Activated T-helper 1 cell treated with Interleukin-2 at 50 U/mL for 16 hours (primary cell): ENCODE results near the gene OR10A4.
"Not testable (repeated sequence)": the region's sequence is repeated elsewhere in the genome, so short reads cannot be mapped to it uniquely, and the experiment has no call there.

Source experiments
- DNase-seq: peaks from one replicate; pipeline ENCODE4 v3.0.0-alpha.2; 2020; ENCODE audit warnings: low read depth

OR10A4 gene

DNA sequence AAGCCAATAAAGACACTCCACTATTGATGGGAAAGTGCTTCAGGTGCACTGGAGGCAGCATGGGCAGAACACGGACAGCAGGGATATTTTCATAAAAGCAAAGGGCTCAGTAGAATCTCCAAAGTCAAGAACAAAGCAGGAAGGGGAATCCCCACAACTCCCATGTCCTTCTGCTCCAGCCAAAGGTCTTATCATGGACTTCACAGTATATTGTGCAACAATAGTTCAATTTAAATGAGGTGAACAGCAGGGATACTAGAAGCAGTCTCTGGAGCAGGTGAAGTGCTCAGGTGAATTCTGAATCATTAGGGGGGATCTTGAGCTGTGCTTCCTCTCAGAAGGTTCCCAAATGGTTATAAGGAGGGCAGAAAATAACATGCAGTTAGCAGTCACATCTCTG lies 22.5 kb downstream of the OR10A4 start:
- no peak for DNase-seq

DNA sequence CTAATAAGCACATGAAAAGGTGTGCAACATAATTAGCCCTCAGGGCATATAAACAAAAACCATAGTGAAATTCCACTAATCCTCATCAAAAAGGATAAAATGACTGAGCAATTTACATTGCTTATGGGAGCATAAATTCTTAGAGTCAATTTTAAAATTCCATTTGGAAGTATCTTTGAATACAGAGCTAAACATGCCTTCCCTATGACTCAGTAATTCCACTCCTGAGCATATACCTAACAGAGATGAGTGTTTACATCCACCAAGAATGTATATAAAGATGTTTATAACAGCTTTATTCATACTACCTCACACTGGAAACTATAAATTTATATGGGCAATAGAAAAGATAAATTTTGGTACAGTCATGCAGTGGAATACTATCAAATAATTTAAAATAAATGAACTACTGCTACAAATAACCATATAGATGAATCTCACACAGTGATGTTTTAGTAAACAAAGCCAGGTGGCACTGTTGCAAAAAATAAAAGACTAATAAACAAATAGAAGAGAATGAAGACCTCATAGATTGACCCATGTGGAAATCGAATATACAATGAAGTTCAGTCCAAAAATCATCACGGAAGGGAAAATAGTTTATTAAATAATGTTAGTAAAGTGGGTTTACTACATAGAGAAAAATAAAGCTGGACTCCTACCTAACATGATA lies 24.0 kb downstream of the OR10A4 start:
- DNase-seq, result no peak

DNA sequence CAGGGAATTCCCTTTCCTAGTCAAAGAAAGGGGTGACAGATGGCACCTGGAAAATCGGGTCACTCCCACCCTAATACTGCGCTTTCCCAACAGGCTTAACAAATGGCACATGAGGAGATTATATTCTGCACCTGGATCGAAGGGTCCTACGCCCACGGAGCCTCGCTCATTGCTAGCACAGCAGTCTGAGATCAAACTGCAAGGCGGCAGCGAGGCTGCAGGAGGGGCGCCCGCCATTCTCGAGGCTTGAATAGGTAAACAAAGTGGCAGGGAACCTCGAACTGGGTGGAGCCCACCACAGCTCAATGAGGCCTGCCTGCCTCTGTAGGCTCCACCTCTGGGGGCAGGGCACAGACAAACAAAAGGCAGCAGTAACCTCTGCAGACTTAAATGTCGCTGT lies 28.4 kb downstream of the OR10A4 start:
- DNase-seq, result not testable (repeated sequence)

- no peak for DNase-seq
These were observed 35.0 kb downstream of the OR10A4 start for GRCh38 chr11:6911378-6911777.

GRCh38 chr11:6911948-6912347 lies 35.5 kb downstream of the OR10A4 start:
- DNase-seq, result no peak

- DNase-seq, result no peak
These were observed 43.3 kb downstream of the OR10A4 start for GRCh38 chr11:6919698-6920097.

DNA sequence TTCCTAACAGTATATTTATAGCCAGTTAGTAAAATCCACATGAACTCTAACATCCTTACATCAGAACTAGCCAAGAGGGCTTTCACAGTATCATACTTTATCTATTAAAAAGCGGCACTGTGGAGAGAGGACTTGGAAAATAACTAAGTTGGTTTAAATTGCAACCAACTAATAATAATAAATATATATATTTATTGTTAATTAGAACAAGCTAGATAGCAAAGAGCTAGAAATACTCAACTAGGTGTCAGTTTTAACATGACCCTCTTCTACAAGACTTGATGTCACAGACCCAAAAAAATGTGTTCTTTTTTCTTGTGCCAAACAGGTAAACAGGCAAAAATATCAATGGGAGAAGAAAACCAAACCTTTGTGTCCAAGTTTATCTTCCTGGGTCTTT lies 44.3 kb downstream of the OR10A4 start, which contains the start of gene OR2D3:
TSS of gene OR2D3 (plus strand) at position 301 of the 400 bp plus-strand sequence. CDS start at position 301, 0 bp downstream.
- no peak for DNase-seq

DNA sequence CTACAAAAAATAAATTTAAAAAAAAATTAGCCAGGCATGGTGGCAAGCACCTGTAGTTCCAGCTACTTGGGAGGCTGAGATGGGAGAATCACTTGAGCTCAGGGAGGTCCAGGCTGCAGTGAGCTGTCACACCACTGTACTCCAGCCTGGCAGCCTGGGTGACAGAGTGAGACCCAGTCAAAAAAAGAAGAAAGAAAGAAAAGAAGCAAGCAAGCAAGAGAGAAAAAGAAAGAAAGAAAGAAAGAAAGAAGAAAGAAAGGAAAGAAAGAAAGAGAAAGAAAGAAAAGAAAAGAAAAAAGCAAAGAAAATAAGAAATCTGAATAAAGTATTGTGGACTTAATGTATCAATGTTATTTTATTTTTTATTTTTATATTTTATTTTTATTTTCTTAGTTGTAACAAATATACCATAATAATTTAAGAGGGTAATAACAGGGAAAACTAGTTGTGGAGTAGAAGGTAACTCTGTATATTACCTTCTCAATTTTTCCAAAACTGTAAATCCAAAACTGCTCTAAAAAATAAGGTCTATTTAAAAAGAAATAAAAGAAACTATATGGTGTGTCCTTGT lies 48.7 kb downstream of the OR10A4 start:
- DNase-seq, result no peak

DNA sequence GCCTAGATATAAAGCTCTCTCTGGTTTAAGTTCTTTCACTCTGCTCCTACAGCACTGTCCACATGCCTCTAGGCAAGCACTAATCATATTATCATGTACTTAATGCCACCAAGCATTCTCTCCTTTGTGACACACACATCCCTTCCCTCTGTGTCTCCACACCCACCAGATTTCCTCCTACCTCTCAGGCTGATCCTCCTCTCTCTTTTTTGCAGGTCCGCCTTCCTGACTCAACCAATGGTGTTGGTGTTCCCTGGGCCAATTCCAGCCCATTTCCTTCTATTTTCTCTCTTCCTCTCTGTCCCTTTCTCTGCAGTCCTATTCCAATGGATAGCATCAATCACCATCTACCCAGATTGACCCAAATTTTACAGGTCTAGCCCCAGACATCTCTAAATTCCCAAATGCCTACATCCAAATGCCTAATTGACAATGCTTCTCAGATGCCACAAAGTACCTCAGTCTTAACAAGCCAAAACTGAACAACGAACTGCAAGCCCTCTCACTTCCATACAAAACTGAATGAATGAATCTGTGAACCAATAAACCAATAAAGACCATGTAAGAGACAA lies 49.3 kb downstream of the OR10A4 start:
- DNase-seq, result no peak

- no peak for DNase-seq
These were observed 50.0 kb downstream of the OR10A4 start, which contains the start of gene ZNF215 for GRCh38 chr11:6926208-6927029. Gene ZNF215 (plus strand): TSS chr11:6926426. CDS start chr11:6932273, 5,847 bp downstream.

DNA sequence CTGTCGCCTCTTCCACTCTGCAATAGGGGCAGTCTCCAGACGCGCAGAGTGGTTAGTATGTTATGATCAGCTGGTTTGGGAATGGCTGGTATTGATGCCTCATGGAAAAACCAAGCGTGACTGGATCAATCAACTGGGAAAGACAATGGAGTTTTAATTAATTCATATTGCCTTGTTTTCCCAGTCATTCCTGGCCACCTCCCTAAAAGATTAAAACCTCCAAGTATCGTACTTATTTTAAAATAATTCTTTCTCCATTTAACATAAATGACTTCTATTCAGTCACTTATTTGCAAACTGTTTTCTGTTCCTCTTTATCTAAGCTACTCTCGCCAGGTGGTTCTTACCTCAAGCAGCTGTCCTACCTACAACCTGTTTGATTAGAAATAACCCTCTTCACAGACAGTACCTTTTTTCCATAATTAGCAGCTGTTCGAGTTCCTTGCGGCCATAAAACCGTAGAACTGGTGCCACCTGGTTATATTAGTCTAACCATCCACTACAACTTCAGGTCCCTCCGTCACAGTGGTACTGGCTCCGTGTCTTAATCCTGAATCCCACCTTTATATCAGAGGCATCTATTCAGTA lies 50.7 kb downstream of the OR10A4 start:
- DNase-seq, result no peak
